H1 (cell line): ENCODE measurements around the gene NFATC4. TPM values are rescaled to one million over a fixed set of nuclear protein-coding genes. Genes with fewer than 3 reads are reported as not detected.

ENCODE experiments used
- CTCF ChIA-PET: fragments of 300-600 bp; sonication (Branson Sonifier 250); formaldehyde crosslinking; loops from one replicate; lab custom pipeline; 2021; ENCODE audit not compliant: partially characterized antibody; lab: Charles Lee
- POLR2A ChIA-PET: fragments of 300-600 bp; sonication (Branson Sonifier 250); formaldehyde crosslinking; loops from one replicate; lab custom pipeline; 2021; ENCODE audit warnings: inconsistent platforms; ENCODE audit not compliant: partially characterized antibody; lab: Charles Lee
- DNase-seq, 2 experiments: peaks; one replicate each; pipeline versions ENCODE4 v3.0.0 to v3.0.0-alpha.2; 2010 to 2022; ENCODE audit warnings: low spot score in 2 of 2, low read depth in 1 of 2, mixed read lengths in 1 of 2
- FAIRE-seq: peaks from 2 replicates; lab custom pipeline; 2011; peaks lifted over from hg19 to GRCh38; lab: Jason Lieb, UNC
- H2AFZ ChIP-seq: 2 replicates; pipeline ENCODE4 v1.8.1; 2012; ENCODE audit warnings: low read length, inconsistent platforms
- H2AK5ac ChIP-seq: 2 replicates; pipeline ENCODE4 v1.6.1; 2013; ENCODE audit warnings: low read depth, low read length
- H2BK120ac ChIP-seq: replicated peaks from 2 replicates; pipeline ENCODE3; 2013; ENCODE audit warnings: low read depth, low read length, inconsistent platforms
- H2BK12ac ChIP-seq: 2 replicates; pipeline ENCODE4 v1.6.1; 2013; ENCODE audit warnings: low read depth, low read length
- H2BK15ac ChIP-seq: 2 replicates; pipeline ENCODE4 v1.6.1; 2013; ENCODE audit warnings: low read length
- H2BK20ac ChIP-seq: 2 replicates; pipeline ENCODE4 v1.6.1; 2013; ENCODE audit warnings: low read length
- H2BK5ac ChIP-seq: 2 replicates; pipeline ENCODE4 v1.6.1; 2013; ENCODE audit warnings: low read depth, low read length
- H3K14ac ChIP-seq: 2 replicates; pipeline ENCODE4 v1.6.1; 2013; ENCODE audit warnings: inconsistent platforms; ENCODE audit not compliant: insufficient read length
- H3K18ac ChIP-seq: 2 replicates; pipeline ENCODE4 v1.6.1; 2013; ENCODE audit warnings: low read length; ENCODE audit errors: extremely low read depth
- H3K23ac ChIP-seq: 2 replicates; pipeline ENCODE4 v1.6.1; 2013; ENCODE audit warnings: inconsistent platforms; ENCODE audit not compliant: insufficient read length
- H3K23me2 ChIP-seq: 2 replicates; pipeline ENCODE4 v1.6.1; 2013; ENCODE audit warnings: low read depth, low read length
- H3K27ac ChIP-seq: 2 replicates; pipeline ENCODE4 v1.6.1; 2011; ENCODE audit warnings: low read depth, low read length, inconsistent platforms
- H3K27me3 ChIP-seq, 4 experiments: replicated peaks in 1 of 4; 1 replicate in 1 of 4; 2 replicates in 3 of 4; pipeline versions ENCODE4 v1.6.1 to v1.8.1; 2011 to 2013; ENCODE audit warnings: low read length in 3 of 4, mild to moderate bottlenecking in 3 of 4, inconsistent platforms in 2 of 4, mixed read lengths in 2 of 4, moderate library complexity in 1 of 4; ENCODE audit not compliant: control insufficient read depth in 3 of 4, insufficient read depth in 3 of 4; ENCODE audit errors: extremely low read depth in 1 of 4
- H3K36me3 ChIP-seq, 4 experiments: 2 replicates each; pipeline versions ENCODE4 v1.6.1 to v1.8.1; 2011 to 2013; ENCODE audit warnings: mild to moderate bottlenecking in 4 of 4, low read length in 3 of 4, moderate library complexity in 2 of 4, control low read depth in 1 of 4, inconsistent platforms in 1 of 4; ENCODE audit not compliant: insufficient read depth in 4 of 4, control insufficient read depth in 2 of 4
- H3K4ac ChIP-seq: replicated peaks from 2 replicates; pipeline ENCODE3; 2013; ENCODE audit warnings: low read length, low read depth, mixed read lengths, inconsistent platforms; ENCODE audit not compliant: insufficient read length
- H3K4me1 ChIP-seq, 4 experiments: replicated peaks in 1 of 4; 1 replicate in 1 of 4; 2 replicates in 3 of 4; pipeline versions ENCODE4 v1.6.1 to v1.8.1; 2011 to 2013; ENCODE audit warnings: low read length in 3 of 4, inconsistent platforms in 2 of 4, mixed read lengths in 1 of 4; ENCODE audit not compliant: insufficient read depth in 4 of 4, control insufficient read depth in 3 of 4
- H3K4me2 ChIP-seq, 2 experiments: 2 replicates each; pipeline versions ENCODE4 v1.6.1 to v1.8.1; 2011 to 2013; ENCODE audit warnings: low read depth in 2 of 2, low read length in 2 of 2, control low read depth in 1 of 2, inconsistent platforms in 1 of 2, mild to moderate bottlenecking in 1 of 2; ENCODE audit not compliant: insufficient read depth in 1 of 2
- H3K4me3 ChIP-seq, 4 experiments: fragments of 200-600, 300-600 bp in 1 of 4; sonication (generic), shearing (Covaris generic), sonication (Bioruptor Twin) in 1 of 4; 2 replicates each; pipeline versions ENCODE4 v1.5.1 to v1.8.1; 2011 to 2016; ENCODE audit warnings: low read length in 4 of 4, low read depth in 3 of 4, control low read depth in 2 of 4, inconsistent platforms in 2 of 4, mild to moderate bottlenecking in 2 of 4, mixed read lengths in 1 of 4, moderate library complexity in 1 of 4; ENCODE audit not compliant: insufficient read depth in 2 of 4; ENCODE audit errors: extremely low read depth in 1 of 4
- H3K56ac ChIP-seq: replicated peaks from 2 replicates; pipeline ENCODE3; 2013; ENCODE audit warnings: low read depth, mild to moderate bottlenecking, mixed read lengths, low read length, inconsistent platforms; ENCODE audit not compliant: insufficient read length
- H3K79me1 ChIP-seq: 2 replicates; pipeline ENCODE4 v1.6.1; 2013; ENCODE audit warnings: low read depth, low read length, control low read depth
- H3K79me2 ChIP-seq, 2 experiments: 2 replicates each; pipeline versions ENCODE4 v1.6.1 to v1.8.1; 2012 to 2013; ENCODE audit warnings: low read length in 2 of 2, mild to moderate bottlenecking in 2 of 2, inconsistent platforms in 1 of 2; ENCODE audit not compliant: insufficient read depth in 2 of 2, control insufficient read depth in 1 of 2
- H3K9ac ChIP-seq, 4 experiments: replicated peaks in 1 of 4; 1 replicate in 1 of 4; 2 replicates in 3 of 4; pipeline versions ENCODE4 v1.6.1 to v1.8.1; 2011 to 2013; ENCODE audit warnings: low read depth in 3 of 4, low read length in 3 of 4, control low read depth in 2 of 4, mild to moderate bottlenecking in 2 of 4, moderate library complexity in 2 of 4, inconsistent platforms in 1 of 4; ENCODE audit errors: extremely low read depth in 1 of 4
- H3K9me3 ChIP-seq, 2 experiments: 2 replicates each; pipeline versions ENCODE4 v1.6.1 to v1.8.1; 2012 to 2013; ENCODE audit warnings: mild to moderate bottlenecking in 2 of 2, moderate library complexity in 2 of 2, control low read depth in 1 of 2, inconsistent platforms in 1 of 2, low read depth in 1 of 2, low read length in 1 of 2, mixed read lengths in 1 of 2; ENCODE audit not compliant: insufficient read depth in 2 of 2
- H4K20me1 ChIP-seq, 2 experiments: replicated peaks in 1 of 2; 2 replicates each; pipeline versions ENCODE3 to v1.8.1; 2011 to 2013; ENCODE audit warnings: inconsistent platforms in 2 of 2, low read length in 2 of 2, mild to moderate bottlenecking in 1 of 2; ENCODE audit not compliant: insufficient read depth in 2 of 2, control insufficient read depth in 1 of 2
- H4K5ac ChIP-seq: 2 replicates; pipeline ENCODE4 v1.6.1; 2013; ENCODE audit warnings: low read length, low read depth, mixed read lengths, inconsistent platforms; ENCODE audit not compliant: insufficient read length
- H4K8ac ChIP-seq: 2 replicates; pipeline ENCODE4 v1.8.0; 2013; ENCODE audit warnings: mild to moderate bottlenecking, moderate library complexity, low read length, inconsistent platforms; ENCODE audit not compliant: insufficient read depth; ENCODE audit errors: extremely low read depth
- H4K91ac ChIP-seq: replicated peaks from 2 replicates; pipeline ENCODE3; 2013; ENCODE audit warnings: low read length, mixed read lengths, inconsistent platforms; ENCODE audit not compliant: insufficient read length
- ASH2L ChIP-seq: fragments of 200-600, 300-600 bp; sonication (generic); IDR thresholded peaks from one replicate; pipeline ENCODE4 v1.7.1; 2017; ENCODE audit warnings: low read length
- BACH1 ChIP-seq: IDR thresholded peaks from 2 replicates; pipeline ENCODE4 v1.6.1; 2012; ENCODE audit warnings: low read length, improper control_type of control experiment
- EZH2 ChIP-seq: fragments of 200-600 bp; sonication (generic); IDR thresholded peaks from 2 replicates; pipeline ENCODE4 v1.7.1; 2012; ENCODE audit warnings: low read depth, mild to moderate bottlenecking, moderate library complexity, low read length, inconsistent platforms; ENCODE audit not compliant: severe bottlenecking
- FOSL1 ChIP-seq: IDR thresholded peaks from 2 replicates; pipeline ENCODE4 v1.6.1; 2011; ENCODE audit warnings: mild to moderate bottlenecking, low read depth, low read length, moderate library complexity; ENCODE audit not compliant: insufficient read depth
- RFX5 ChIP-seq: IDR thresholded peaks from 2 replicates; pipeline ENCODE4 v1.6.1; 2011; ENCODE audit warnings: low read depth, low read length, improper control_type of control experiment, borderline replicate concordance
- SIN3A ChIP-seq, 2 experiments: IDR thresholded peaks in 1 of 2; conservative IDR thresholded peaks in 1 of 2; 2 replicates each; pipeline ENCODE4 v1.6.1; 2011 to 2012; ENCODE audit warnings: low read length in 2 of 2, improper control_type of control experiment in 1 of 2, low read depth in 1 of 2, mild to moderate bottlenecking in 1 of 2
- SUZ12 ChIP-seq: fragments of 200-600 bp; sonication (generic); IDR thresholded peaks from 2 replicates; pipeline ENCODE4 v1.6.1; 2012; ENCODE audit warnings: mild to moderate bottlenecking, inconsistent platforms, low read length, moderate library complexity, mixed read lengths
- ZNF274 ChIP-seq: IDR thresholded peaks from 2 replicates; pipeline ENCODE4 v1.7.0; 2012; ENCODE audit warnings: low read length, borderline replicate concordance; ENCODE audit errors: extremely low read depth
- WGBS, 2 experiments: shearing (Covaris generic) in 1 of 2; methylation state at CpG; one replicate each; pipeline versions ENCODE4 v1.1.6 to v1.1.7; 2013 to 2015; ENCODE audit warnings: low lambda C conversion rate in 2 of 2, mixed read lengths in 2 of 2, inconsistent platforms in 1 of 2, low coverage in 1 of 2, missing lambda C conversion rate in 1 of 2; ENCODE audit not compliant: insufficient replicate concordance in 2 of 2, insufficient coverage in 1 of 2, insufficient read length in 1 of 2; ENCODE audit errors: extremely low coverage in 1 of 2, missing lambda C conversion rate in 1 of 2; 5-methylcytosine and 5-hydroxymethylcytosine counted together
- polyA plus RNA-seq, 7 experiments: library from polyadenylated mRNA; depleted of rRNA in 3 of 7; stranded (reverse) in 5 of 7; unstranded in 2 of 7; fragments of >200 nt in 5 of 7; fragments of 200-250 nt in 2 of 7; gene quantifications; 1 replicate in 5 of 7; 2 replicates in 1 of 7; 4 replicates in 1 of 7; pipeline versions ENCODE4 v1.2.1 to v1.2.3, GENCODE V29; 2011 to 2013; ENCODE audit warnings: missing spikeins in 2 of 7, mixed read lengths in 2 of 7
- total RNA-seq: library from RNA; stranded (reverse); fragmentation: NEBNext Ultra II Directional; extraction: Animal tissue kit (Norgen Biotek cat#: 25700); gene quantifications from 2 replicates; pipeline ENCODE4 v1.2.1, GENCODE V29; 2021
- TF ChIP-seq, protein P1 (sequence below): IDR thresholded peaks from 2 replicates; pipeline ENCODE4 v1.6.1; 2011; ENCODE audit warnings: low read length, improper control_type of control experiment

NFATC4 gene
- total and polyA plus RNA-seq, 2 of the 8 experiments (the other 6 are each of a cell fraction or from before 2014, with no cell fraction given) = 47.3 to 50.3 TPM

DNA sequence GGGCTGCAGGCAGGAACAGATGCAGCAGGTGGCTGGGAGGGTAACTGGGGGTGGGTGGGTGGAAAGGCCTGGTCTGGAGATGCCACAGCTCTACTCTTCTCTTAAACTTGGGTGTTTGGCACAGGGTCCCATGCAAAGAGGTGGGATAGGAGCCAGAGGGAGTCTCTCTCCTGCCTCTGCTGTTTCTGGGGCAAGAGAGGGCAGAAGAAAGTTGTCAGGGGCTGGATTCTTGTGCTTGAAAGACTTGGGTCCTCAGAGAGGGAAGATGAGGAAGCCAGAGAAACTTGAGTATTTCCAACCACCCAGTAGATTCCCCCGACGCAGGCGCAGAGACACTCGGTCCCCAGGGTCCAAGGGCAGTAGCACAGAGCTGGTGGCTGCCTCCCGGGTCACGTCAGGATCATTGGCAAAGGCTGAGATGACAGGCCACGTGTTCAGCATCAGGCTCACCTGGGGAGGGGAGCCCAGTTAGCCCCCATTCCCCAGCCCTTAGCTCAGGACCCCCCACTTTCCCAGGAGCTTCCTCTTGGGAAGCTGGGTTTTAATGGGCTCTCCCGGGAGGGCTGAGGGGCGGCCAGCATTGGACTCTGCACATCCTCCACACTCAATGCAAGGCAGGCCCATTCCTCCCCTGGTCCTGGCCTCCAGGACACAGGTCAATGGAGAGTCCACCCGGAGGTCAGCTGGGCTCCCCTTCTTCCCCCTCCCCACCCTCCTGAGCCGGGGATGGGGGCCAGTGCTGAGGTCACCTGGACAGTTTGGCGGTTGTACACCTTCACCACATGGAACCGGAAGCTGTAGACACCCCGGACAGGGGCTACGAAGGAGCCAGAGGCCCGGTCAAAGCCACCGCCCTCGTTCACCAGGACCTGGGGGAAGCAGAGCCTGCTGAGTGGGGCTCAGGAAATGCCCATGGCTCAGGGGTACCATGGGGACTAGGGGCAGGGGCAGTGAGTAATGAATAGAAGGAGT, 59.8 kb downstream of the NFATC4 start:
- Histone ChIP-seq H3K18ac (no peak overlapping the region), H3K36me3 (0 out of 8 replicates have a peak, but pooled peaks cover 0 to under 1% (median 0%) of the 10 kb centered on the region in 4 experiments), H3K27ac (no peak overlapping the region), H2BK20ac (no peak overlapping the region), H2BK120ac (no peak overlapping the region), H3K4ac (no peak overlapping the region), H2AFZ (no peak overlapping the region), H3K14ac (no peak overlapping the region), H3K23me2 (peaks cover 5% of the 10 kb centered on the region; the same call in 1 of the 2 replicates), H3K4me1 (peaks cover 6 to 21% (median 15%) of the 10 kb centered on the region in 4 experiments), H4K91ac (no peak overlapping the region), H2BK5ac (no peak overlapping the region), H2BK12ac (no peak overlapping the region), H3K4me3 (no peak overlapping the region), H4K5ac (no peak overlapping the region), H2AK5ac (no peak overlapping the region), H3K56ac (no peak overlapping the region), H4K8ac (no peak overlapping the region; the same call in 1 of the 2 replicates), H3K9me3 (no peaks in the 10 kb centered on the region), H3K4me2 (no peak overlapping the region), H3K9ac (no peak overlapping the region), H2BK15ac (no peak overlapping the region), H3K79me2 (no peaks in the 10 kb centered on the region), H3K23ac (no peak overlapping the region), H3K27me3 (peaks cover 0 to 20% (median 1%) of the 10 kb centered on the region in 4 experiments; a peak in 3 of 7 replicates), H3K79me1 (no peaks in the 10 kb centered on the region), H4K20me1 (peaks cover 0 to 3% of the 10 kb centered on the region in 2 experiments)
- WGBS, 2 experiments = 91% methylated on average over 14 of the region's 18 CpGs; no CpG with 5 or more reads in 1 of the 2 experiments
- FAIRE-seq = no peak
- no peak for DNase-seq
- ChIA-PET POLR2A (interaction anchor here (1.9 to 5.4 kb wide), 4 partner anchors 9 to 94 kb away, joined by 5 to 46 read pairs (median 31); partner anchors contain the start of genes ADCY4 and SDR39U1), CTCF (interaction anchor here (1.1 to 21.3 kb wide), 11 partner anchors 9 to 156 kb away, joined by 3 to 664 read pairs (median 23); partner anchors contain the start of genes ADCY4, NFATC4 and RIPK3)
- TF ChIP-seq RFX5 (no peak), SIN3A (conservative IDR thresholded peaks at IDR 0.05 in 1 of 2, IDR thresholded peaks at IDR 0.05 in 1 of 2; ENCODE audit: low read depth in 1 of 2, low read length in 2 of 2) (no peak), ASH2L (no peak), ZNF274 (no peak), BACH1 (no peak), EZH2 (no peak), SUZ12 (no peak), FOSL1 (no peak)
- TF ChIP-seq, protein P1, sequence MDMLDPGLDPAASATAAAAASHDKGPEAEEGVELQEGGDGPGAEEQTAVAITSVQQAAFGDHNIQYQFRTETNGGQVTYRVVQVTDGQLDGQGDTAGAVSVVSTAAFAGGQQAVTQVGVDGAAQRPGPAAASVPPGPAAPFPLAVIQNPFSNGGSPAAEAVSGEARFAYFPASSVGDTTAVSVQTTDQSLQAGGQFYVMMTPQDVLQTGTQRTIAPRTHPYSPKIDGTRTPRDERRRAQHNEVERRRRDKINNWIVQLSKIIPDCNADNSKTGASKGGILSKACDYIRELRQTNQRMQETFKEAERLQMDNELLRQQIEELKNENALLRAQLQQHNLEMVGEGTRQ = no peak
